ENCODE data around the gene FGF3. TPM values are rescaled to one million over a fixed set of nuclear protein-coding genes. Genes with fewer than 3 reads are reported as not detected.

Gene FGF3
- total RNA-seq, 1 donor from 2014 or later, result not detected

DNA sequence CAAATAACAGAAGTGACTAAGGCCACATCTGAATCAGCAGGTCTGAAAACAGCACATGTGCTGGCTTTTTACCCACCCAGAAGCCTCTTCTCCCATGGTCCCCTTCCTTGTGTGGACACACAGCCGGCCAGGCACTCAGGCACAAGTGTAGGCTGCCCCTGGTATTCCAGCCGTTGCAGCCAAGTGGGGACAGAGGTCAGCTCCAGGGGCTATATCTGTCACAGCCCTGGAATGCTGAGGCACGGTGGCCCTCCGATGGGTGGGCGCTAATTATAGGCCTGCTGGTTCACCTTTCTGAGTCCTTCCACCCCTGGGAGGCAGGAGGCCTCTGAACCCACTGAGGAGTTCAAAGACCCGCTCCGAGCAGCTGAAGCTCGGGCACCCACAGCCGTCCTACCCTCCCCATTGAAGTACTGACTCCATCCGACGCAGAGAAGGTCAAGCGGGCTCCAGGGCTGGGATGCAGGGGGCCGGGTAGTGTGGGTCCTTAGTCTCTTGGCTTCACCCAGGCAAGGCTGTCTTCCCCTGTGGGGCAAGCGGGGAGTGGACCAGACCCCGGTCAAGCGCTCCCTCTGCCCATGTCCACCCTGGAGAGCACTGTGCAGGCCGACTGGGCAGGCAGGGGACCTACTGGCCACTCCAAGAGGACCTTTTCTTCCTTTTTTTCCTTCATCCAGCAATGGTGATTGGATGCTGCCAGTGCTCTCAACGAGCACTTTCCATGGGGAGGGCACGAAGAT lies 14.3 kb downstream of the FGF3 start:
- no peak for DNase-seq (ENCODE audit: low read depth, low spot score)

- DNase-seq (ENCODE audit: low read depth, low spot score), result no peak
These were observed 15.5 kb downstream of the FGF3 start for GRCh38 chr11:69803604-69804218.

- no peak for DNase-seq (ENCODE audit: low read depth, low spot score)
These were observed 16.2 kb downstream of the FGF3 start for GRCh38 chr11:69803022-69803421.

DNA sequence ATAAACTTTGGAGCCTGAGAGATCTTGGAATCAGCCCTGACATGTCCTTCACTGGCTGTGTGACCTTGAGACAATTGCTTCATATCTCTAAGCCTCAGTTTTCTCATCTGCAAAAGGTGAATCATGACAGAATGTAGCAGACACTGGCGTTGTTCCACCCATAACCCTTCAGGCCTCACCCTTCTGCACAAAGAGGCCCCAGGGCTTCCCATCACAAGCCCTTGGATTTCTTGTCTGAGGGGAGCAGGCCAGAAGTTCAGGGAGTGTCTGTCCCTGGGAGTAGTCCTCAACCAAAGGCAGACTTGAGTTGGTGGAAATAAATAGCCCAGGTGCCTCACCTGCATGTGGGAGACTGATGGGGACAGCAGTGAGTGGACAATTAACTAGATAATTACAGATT lies 16.6 kb downstream of the FGF3 start:
- no peak for DNase-seq (ENCODE audit: low read depth, low spot score)

- no peak for DNase-seq (ENCODE audit: low read depth, low spot score)
These were observed 17.5 kb downstream of the FGF3 start for GRCh38 chr11:69801513-69802335.

DNA sequence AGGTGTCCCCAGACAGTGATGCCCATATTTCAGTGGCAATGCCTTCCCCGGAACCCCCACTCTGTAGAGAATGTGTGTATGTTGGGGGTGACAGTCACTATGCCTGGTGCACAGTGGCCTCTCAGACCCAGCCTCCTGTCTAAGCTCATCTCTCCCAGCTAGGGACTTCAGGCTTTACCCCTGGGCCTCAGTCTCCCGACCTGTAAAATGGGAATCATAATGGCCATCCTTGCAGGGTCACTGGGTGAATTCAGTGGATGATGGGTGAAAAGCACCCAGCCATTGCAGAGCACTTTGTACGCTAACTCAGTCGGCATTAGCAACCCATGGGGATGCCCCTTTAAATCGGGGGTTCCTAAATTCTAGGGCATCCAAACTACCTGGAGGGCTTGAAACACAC lies 18.9 kb downstream of the FGF3 start:
- no peak for DNase-seq (ENCODE audit: low read depth, low spot score)

DNA sequence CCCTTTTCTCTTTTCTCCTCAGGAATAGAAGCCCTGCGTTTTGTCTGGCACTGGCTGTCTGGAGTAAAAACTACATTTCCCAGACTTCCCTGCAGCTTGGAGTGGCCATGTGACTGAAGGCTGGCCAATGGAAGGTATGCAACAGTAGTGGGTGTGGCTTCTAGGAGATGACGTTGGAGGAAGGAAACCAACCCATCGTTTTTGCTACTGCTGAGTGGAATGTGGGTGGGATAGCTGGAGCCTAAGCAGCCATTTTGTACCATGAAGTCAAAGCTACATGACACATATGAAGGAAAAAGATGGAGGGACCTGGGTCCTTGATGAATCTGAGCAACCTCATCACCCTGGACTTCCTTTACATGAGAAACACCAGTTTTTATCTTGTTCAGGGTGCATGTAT lies 19.6 kb downstream of the FGF3 start:
- no peak for DNase-seq (ENCODE audit: low read depth, low spot score)

DNA sequence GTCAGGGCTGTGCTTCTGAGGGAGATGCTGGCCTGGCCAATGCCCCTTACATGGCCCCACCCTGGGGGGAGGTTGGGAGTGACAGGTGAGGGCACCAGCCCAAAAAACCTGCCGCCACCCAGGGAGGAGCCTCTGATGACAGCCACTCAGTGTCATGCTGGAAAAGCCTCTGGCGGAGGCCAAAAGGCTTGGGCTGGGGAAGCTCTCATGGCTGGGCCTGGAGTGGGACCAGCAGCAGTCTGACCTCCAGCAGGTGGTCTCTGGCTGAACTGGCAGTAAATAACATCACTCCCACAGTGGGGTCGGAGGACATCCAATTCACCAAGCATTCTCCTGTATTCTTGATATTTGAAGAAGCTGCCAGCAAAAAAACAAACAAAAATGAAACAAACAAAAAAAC lies 20.1 kb downstream of the FGF3 start:
- DNase-seq (ENCODE audit: low read depth, low spot score), result no peak

GRCh38 chr11:69797737-69798528 lies 21.3 kb downstream of the FGF3 start:
- no peak for DNase-seq (ENCODE audit: low read depth, low spot score)

DNA sequence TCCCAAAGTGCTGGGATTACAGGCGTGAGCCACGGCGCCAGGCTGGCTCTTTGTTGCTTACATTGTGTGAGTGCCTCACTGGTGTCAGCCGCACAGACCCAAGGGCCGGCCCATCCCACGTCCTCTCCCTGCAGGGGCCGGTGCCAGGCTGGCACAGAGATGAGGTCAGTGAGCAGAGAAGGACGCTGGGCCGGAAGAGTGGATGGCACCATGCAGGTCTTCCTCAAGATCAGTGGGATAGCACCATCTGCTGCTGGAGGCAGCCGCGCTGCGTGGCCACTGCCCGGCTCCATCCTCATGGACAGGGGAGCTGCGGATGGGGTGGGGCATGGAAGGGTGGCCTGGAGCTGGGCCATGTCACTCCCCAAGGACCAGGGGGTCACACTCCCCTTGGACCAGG lies 22.1 kb downstream of the FGF3 start:
- DNase-seq (ENCODE audit: low read depth, low spot score), result no peak

- no peak for DNase-seq (ENCODE audit: low read depth, low spot score)
These were observed 23.2 kb downstream of the FGF3 start for GRCh38 chr11:69796063-69796462.

DNA sequence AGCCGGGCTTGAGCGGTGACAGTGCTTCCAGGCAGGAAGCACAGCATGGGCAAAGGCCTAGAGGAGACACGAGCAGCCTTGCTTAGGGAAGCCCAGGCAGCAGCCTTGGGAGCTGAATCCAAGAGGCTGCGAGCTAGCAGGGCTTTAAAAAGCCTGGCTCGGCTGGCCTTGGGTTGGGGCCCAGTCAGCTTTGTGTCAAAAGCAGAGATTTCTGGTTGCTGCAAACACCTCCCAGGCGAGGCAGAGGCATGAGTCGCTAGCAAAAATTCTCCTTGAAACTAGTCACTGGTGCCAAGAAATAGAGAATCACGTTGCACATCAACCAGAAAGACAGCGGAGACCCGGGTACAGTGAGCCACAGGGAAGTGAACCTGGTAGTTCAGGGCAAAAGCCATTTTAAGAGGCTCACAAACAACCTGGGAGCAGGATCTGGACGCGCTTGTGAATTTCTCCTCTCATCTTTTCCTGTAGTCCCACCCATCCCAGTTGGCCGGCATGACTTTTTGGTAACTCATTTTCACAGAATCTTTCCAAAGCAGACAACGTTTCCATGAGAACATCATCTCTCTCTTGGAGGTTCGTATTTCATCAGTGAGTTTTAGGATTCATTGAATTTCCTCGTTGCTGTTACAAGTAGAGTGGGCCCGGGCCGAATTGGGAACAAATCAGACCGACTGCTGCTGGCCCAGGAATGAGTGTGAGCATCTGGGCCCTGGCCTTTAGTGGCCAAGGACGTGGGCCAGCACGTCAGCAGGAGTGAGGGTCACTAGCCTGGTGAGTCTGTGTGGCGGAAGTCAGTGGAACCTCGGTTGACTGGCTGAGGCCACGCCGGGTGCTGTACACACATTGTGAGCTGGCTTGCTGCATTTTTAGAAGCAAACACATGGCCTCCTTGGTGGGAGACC lies 27.7 kb downstream of the FGF3 start:
- DNase-seq (ENCODE audit: low read depth, low spot score), result no peak

DNA sequence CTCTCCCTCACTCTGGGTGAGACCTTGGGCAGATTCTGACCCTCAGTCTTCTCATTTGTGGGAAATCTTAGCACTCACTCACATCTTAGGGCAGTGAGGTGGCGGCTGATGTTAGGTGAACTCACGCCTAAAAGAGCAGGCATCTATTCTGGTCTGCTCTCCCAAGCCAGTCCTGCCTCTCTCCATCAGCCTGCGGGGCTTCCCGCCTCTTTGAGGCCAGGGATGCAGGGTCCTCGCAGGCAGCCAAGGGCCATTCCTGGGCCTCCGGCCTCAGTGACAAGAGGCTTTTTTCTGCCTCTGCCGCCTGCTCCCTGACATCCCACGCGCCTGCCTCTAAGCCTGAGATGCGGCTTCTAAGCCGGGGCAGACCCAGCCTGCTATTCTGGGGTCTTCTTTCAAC lies 30.3 kb downstream of the FGF3 start:
- DNase-seq (ENCODE audit: low read depth, low spot score), result no peak

DNA sequence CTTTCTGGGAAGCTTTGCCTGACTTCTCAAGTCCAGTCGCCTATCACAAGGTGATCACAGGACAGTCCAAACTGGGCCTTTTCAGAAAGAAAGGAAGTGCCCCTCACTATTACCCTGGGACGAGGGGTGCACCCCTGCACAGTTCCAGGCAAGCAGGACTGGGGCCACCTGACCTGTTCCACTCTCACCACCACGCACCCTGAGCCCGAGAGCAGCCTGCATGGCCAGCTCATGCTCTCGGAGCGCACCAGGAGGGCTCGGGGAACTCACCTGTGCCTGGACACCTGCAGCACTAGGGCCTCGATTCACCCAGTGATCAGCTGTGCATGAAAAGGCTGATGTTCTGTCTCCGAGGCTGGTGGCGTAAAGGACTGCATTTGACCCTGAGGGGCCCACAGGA lies 31.3 kb downstream of the FGF3 start:
- DNase-seq (ENCODE audit: low read depth, low spot score), result no peak

- no peak for DNase-seq (ENCODE audit: low read depth, low spot score)
These were observed 31.8 kb downstream of the FGF3 start for GRCh38 chr11:69787457-69787856.

DNA sequence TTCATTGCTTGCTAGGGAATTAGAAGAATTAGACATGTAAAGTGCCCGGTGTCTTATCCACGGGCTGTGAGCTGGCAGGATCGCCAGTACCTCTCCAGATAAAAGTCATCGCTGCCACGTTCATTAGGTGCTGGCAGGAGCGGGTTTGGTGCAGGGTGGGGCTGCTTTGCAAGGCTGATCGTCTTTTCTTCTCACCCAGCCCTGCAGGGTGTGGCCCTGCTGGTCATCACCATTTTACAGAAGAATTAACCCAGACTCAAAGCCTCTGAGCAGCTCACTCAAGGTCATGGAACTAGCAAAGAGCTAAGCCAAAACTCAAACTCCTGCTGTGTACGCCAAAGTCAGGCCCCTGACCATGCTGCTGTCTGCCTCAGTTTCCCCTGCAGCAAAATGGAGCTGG lies 38.0 kb downstream of the FGF3 start:
- DNase-seq (ENCODE audit: low read depth, low spot score), result no peak

DNA sequence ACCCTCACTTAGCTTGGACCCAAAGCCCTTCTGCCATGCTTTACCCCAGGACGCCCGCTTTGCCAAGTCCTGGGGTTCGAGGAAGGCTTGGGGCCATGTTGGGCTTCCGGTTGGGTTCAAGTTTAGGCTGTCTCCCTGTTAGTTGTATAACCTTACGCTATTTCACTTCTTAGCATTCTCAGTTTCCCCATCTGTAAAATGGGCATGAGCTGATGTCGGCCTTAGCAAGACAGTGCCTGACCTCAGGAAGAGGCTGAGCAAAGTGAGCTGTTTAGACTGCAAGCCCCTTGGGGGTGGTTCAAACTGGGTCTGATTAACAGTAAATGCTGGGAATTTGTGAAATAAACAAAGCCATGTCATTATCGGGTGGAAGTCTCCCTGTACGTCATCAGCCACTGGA lies 40.8 kb downstream of the FGF3 start:
- DNase-seq (ENCODE audit: low read depth, low spot score), result no peak

GRCh38 chr11:69775163-69775755 lies 44.0 kb downstream of the FGF3 start, which contains the start of gene FGF4:
FGF4 (minus strand) TSS chr11:69775341; CDS start chr11:69775084, 257 bp downstream.
- no peak for DNase-seq (ENCODE audit: low read depth, low spot score)

- no peak for DNase-seq (ENCODE audit: low read depth, low spot score)
These were observed 44.7 kb downstream of the FGF3 start for GRCh38 chr11:69774354-69775162.
